Osteoblast (primary cell): ENCODE results near the gene GAREM1. TPM values are rescaled to one million over a fixed set of nuclear protein-coding genes. Genes with fewer than 3 reads are reported as not detected.

Source experiments
- DNase-seq: peaks from one replicate; pipeline ENCODE4 v3.0.0; 2011; ENCODE audit warnings: low spot score, mixed read lengths; ENCODE audit not compliant: insufficient read length; ENCODE audit errors: missing footprints
- H2AFZ ChIP-seq: 2 replicates; pipeline ENCODE4 v1.6.0; 2011; ENCODE audit warnings: mild to moderate bottlenecking, low read length
- H3K27ac ChIP-seq: 2 replicates; pipeline ENCODE4 v1.5.1; 2011; ENCODE audit warnings: mild to moderate bottlenecking, low read depth, low read length, moderate library complexity
- H3K27me3 ChIP-seq: 2 replicates; pipeline ENCODE4 v1.6.0; 2012; ENCODE audit warnings: mild to moderate bottlenecking, control low read depth, inconsistent platforms, low read length, moderate library complexity; ENCODE audit not compliant: insufficient read depth
- H3K36me3 ChIP-seq: 2 replicates; pipeline ENCODE4 v1.5.1; 2011; ENCODE audit warnings: mild to moderate bottlenecking, low read length, control low read depth, moderate library complexity; ENCODE audit not compliant: insufficient read depth
- H3K4me1 ChIP-seq: 2 replicates; pipeline ENCODE4 v1.5.1; 2011; ENCODE audit warnings: mild to moderate bottlenecking, low read length, control low read depth, moderate library complexity; ENCODE audit not compliant: insufficient read depth
- H3K4me2 ChIP-seq: 2 replicates; pipeline ENCODE4 v1.6.0; 2011; ENCODE audit warnings: mild to moderate bottlenecking, low read length; ENCODE audit not compliant: insufficient read depth
- H3K4me3 ChIP-seq: fragments of 200-600 bp; sonication (generic); 3 replicates; pipeline ENCODE4 v1.5.1; 2012; ENCODE audit warnings: mild to moderate bottlenecking, low read length, inconsistent platforms; ENCODE audit not compliant: insufficient read depth
- H3K79me2 ChIP-seq: 2 replicates; pipeline ENCODE4 v1.6.0; 2012; ENCODE audit warnings: mild to moderate bottlenecking, low read length, control low read depth, inconsistent platforms; ENCODE audit not compliant: insufficient read depth
- H3K9me3 ChIP-seq: 2 replicates; pipeline ENCODE4 v1.5.1; 2011; ENCODE audit warnings: low read depth, low read length, control low read depth
- H4K20me1 ChIP-seq: 2 replicates; pipeline ENCODE4 v1.6.0; 2012; ENCODE audit warnings: mild to moderate bottlenecking, low read length, control low read depth; ENCODE audit not compliant: insufficient read depth
- CTCF ChIP-seq: IDR thresholded peaks from 2 replicates; pipeline ENCODE4 v1.5.1; 2011; ENCODE audit warnings: mild to moderate bottlenecking, low read depth, low read length, moderate library complexity; ENCODE audit errors: extremely low read depth
- total RNA-seq: library from RNA; depleted of rRNA; stranded (reverse); fragments of >200 nt; gene quantifications from 2 replicates; pipeline ENCODE4 v1.2.3, GENCODE V29; 2012

The GAREM1 gene
- total RNA-seq, 1 donor: 3.6 TPM

- Histone ChIP-seq H2AFZ (no peak overlapping the region), H4K20me1 (no peaks in the 10 kb centered on the region), H3K79me2 (no peaks in the 10 kb centered on the region), H3K4me2 (no peak overlapping the region), H3K9me3 (no peaks in the 10 kb centered on the region), H3K4me1 (peaks cover 2% of the 10 kb centered on the region), H3K4me3 (no peak overlapping the region), H3K27ac (no peak overlapping the region), H3K36me3 (no peaks in the 10 kb centered on the region), H3K27me3 (no peaks in the 10 kb centered on the region)
- no peak for DNase-seq
- TF ChIP-seq CTCF: no peak
These were observed 193.8 kb downstream of the GAREM1 start for GRCh38 chr18:32276906-32277305.

GRCh38 chr18:32276256-32276655, 194.4 kb downstream of the GAREM1 start:
- Histone ChIP-seq H4K20me1 (no peaks in the 10 kb centered on the region), H3K27ac (no peak overlapping the region), H3K9me3 (no peaks in the 10 kb centered on the region), H3K36me3 (no peaks in the 10 kb centered on the region), H3K4me2 (no peak overlapping the region), H3K27me3 (no peaks in the 10 kb centered on the region), H3K79me2 (no peaks in the 10 kb centered on the region), H2AFZ (no peak overlapping the region), H3K4me3 (no peak overlapping the region), H3K4me1 (peaks cover 2% of the 10 kb centered on the region)
- no peak for TF ChIP-seq CTCF
- DNase-seq: no peak

- no peak overlapping the region for H2AFZ ChIP-seq
- no peak for DNase-seq
- H3K9me3 ChIP-seq: no peaks in the 10 kb centered on the region
- peaks cover 2% of the 10 kb centered on the region for H3K4me1 ChIP-seq
- no peak overlapping the region for H3K4me3 ChIP-seq
- H3K27ac ChIP-seq: no peak overlapping the region
- no peaks in the 10 kb centered on the region for H3K27me3 ChIP-seq
- no peak overlapping the region for H3K4me2 ChIP-seq
- H3K79me2 ChIP-seq: no peaks in the 10 kb centered on the region
- H3K36me3 ChIP-seq: no peaks in the 10 kb centered on the region
- no peaks in the 10 kb centered on the region for H4K20me1 ChIP-seq
- no peak for TF ChIP-seq CTCF
These were observed 195.5 kb downstream of the GAREM1 start for GRCh38 chr18:32275221-32275620.

GRCh38 chr18:32274307-32274706, 196.4 kb downstream of the GAREM1 start:
- no peaks in the 10 kb centered on the region for H3K36me3 ChIP-seq
- no peaks in the 10 kb centered on the region for H3K79me2 ChIP-seq
- no peaks in the 10 kb centered on the region for H3K27me3 ChIP-seq
- H3K4me3 ChIP-seq: no peak overlapping the region
- H3K4me1 ChIP-seq: peaks cover 2% of the 10 kb centered on the region
- no peak for TF ChIP-seq CTCF
- no peak overlapping the region for H2AFZ ChIP-seq
- H3K4me2 ChIP-seq: no peak overlapping the region
- DNase-seq: no peak
- no peak overlapping the region for H3K27ac ChIP-seq
- no peaks in the 10 kb centered on the region for H4K20me1 ChIP-seq
- H3K9me3 ChIP-seq: no peaks in the 10 kb centered on the region
